ENCODE measurements around the gene MTA1. TPM values are rescaled to one million over a fixed set of nuclear protein-coding genes. Genes with fewer than 3 reads are reported as not detected.

Gene MTA1
- total RNA-seq, 1 donor from 2014 or later, result 59.8 TPM

DNA sequence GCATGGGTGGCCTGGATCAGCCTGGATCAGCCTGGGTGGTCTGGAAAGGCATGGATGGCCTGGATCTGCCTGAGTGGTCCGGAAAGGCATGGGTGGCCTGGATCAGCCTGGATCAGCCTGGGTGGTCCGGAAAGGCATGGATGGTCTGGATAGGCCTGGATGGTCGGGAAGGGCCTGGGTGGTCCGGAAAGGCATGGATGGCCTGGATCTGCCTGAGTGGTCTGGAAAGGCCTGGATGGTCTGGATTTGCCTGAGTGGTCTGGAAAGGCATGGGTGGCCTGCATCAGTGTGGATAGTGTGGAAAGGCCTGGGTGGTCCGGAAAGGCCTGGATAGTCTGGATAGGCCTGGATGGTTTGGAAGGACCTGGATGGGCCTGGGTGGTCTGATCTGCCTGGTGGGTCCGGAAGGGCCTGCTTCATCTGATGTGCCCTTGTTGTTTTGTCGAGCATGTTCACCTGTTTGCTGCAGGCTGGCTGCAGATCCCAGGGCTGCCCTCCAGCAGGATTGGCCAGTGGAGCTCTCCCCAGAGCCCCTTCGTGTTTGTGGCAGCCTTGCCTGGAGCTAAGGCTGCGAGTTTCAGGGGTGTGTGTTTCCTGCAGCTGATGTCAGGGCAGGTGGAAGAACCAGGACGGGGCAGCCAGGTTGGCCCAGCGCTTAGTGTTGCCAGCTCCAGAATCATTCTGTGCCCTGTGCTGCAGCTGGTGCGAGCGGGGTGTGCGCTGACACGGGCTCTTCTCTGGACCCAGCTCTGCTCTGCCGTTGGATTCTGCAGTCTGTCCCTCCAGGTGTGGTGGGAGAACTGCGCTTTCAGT is 40.5 kb upstream of the MTA1 start:
- H3K9me3 ChIP-seq (ENCODE audit: low read depth), result no peaks in the 10 kb centered on the region
- peaks cover 4% of the 10 kb centered on the region for H4K20me1 ChIP-seq (ENCODE audit: low read depth)
- H3K4me3 ChIP-seq, result no peak overlapping the region
- H3K9me3 Mint-ChIP-seq, result peaks cover 3% of the 10 kb centered on the region
- DNase-seq (ENCODE audit: low spot score), result no peak
- H3K36me3 Mint-ChIP-seq, result peaks cover 15% of the 10 kb centered on the region
- H3K27ac Mint-ChIP-seq, result peak overlapping the region; percentile 57
- H3K36me3 ChIP-seq, result no peaks in the 10 kb centered on the region
- H3K27me3 ChIP-seq, result no peaks in the 10 kb centered on the region
- H3K9ac ChIP-seq, result no peak overlapping the region
- peaks cover 2% of the 10 kb centered on the region for H3K4me1 Mint-ChIP-seq
- H3K27ac ChIP-seq, result no peak overlapping the region
- no peak overlapping the region for H2AFZ ChIP-seq (replicated peaks)
- H3K4me1 ChIP-seq, result no peaks in the 10 kb centered on the region
- H3K4me3 Mint-ChIP-seq, result no peak overlapping the region
- H3K27me3 Mint-ChIP-seq (ENCODE audit: insufficient read depth, low read depth), result peaks cover 4% of the 10 kb centered on the region
- no peak overlapping the region for H3K4me2 ChIP-seq
- no peaks in the 10 kb centered on the region for H3K79me2 ChIP-seq (ENCODE audit: low read depth)
- no peaks in the 10 kb centered on the region for H3F3A ChIP-seq (ENCODE audit: low read depth)
- TF ChIP-seq EZH2 (IDR thresholded peaks at IDR 0.05) (no peak), EZH2phosphoT487 (IDR thresholded peaks at IDR 0.05) (no peak)
- TF ChIP-seq, protein P1, sequence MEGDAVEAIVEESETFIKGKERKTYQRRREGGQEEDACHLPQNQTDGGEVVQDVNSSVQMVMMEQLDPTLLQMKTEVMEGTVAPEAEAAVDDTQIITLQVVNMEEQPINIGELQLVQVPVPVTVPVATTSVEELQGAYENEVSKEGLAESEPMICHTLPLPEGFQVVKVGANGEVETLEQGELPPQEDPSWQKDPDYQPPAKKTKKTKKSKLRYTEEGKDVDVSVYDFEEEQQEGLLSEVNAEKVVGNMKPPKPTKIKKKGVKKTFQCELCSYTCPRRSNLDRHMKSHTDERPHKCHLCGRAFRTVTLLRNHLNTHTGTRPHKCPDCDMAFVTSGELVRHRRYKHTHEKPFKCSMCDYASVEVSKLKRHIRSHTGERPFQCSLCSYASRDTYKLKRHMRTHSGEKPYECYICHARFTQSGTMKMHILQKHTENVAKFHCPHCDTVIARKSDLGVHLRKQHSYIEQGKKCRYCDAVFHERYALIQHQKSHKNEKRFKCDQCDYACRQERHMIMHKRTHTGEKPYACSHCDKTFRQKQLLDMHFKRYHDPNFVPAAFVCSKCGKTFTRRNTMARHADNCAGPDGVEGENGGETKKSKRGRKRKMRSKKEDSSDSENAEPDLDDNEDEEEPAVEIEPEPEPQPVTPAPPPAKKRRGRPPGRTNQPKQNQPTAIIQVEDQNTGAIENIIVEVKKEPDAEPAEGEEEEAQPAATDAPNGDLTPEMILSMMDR (IDR thresholded peaks at IDR 0.05), result no peak

DNA sequence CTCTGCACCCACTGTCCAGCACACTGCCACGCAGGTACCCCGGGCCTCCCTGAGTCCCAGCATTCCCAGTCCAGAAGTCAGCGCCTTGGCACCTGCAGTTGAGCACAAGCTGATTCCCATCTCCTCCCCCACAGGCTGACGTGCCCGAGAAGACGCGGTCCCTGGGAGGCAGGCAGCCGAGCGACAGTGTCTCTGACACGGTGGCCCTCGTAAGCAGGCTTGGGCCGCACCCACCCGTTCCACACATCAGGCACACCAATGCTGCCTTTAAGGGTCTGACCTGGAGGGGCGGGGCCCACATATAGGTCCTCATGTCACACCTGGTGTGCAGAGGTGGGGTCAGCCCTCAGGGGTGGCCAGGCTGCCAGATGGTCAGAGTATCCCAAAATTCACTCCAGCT is 39.7 kb upstream of the MTA1 start:
- no peaks in the 10 kb centered on the region for H3F3A ChIP-seq (ENCODE audit: low read depth)
- no peaks in the 10 kb centered on the region for H3K9me3 Mint-ChIP-seq
- H3K4me2 ChIP-seq, result no peak overlapping the region
- no peak overlapping the region for H3K4me3 ChIP-seq
- H3K36me3 Mint-ChIP-seq, result peaks cover 12% of the 10 kb centered on the region
- no peak for TF ChIP-seq EZH2 (IDR thresholded peaks at IDR 0.05)
- peaks cover 4% of the 10 kb centered on the region for H3K27me3 Mint-ChIP-seq (ENCODE audit: insufficient read depth, low read depth)
- H3K79me2 ChIP-seq (ENCODE audit: low read depth), result no peaks in the 10 kb centered on the region
- no peak overlapping the region for H2AFZ ChIP-seq (replicated peaks)
- no peak overlapping the region for H3K4me3 Mint-ChIP-seq
- H3K36me3 ChIP-seq, result no peaks in the 10 kb centered on the region
- no peaks in the 10 kb centered on the region for H3K4me1 ChIP-seq
- no peaks in the 10 kb centered on the region for H3K9me3 ChIP-seq (ENCODE audit: low read depth)
- H3K27me3 ChIP-seq, result no peaks in the 10 kb centered on the region
- H3K9ac ChIP-seq, result no peak overlapping the region
- H3K27ac Mint-ChIP-seq, result no peak overlapping the region
- H3K27ac ChIP-seq, result no peak overlapping the region
- no peak for DNase-seq (ENCODE audit: low spot score)
- H3K4me1 Mint-ChIP-seq, result peaks cover 2% of the 10 kb centered on the region
- H4K20me1 ChIP-seq (ENCODE audit: low read depth), result peaks cover 4% of the 10 kb centered on the region

DNA sequence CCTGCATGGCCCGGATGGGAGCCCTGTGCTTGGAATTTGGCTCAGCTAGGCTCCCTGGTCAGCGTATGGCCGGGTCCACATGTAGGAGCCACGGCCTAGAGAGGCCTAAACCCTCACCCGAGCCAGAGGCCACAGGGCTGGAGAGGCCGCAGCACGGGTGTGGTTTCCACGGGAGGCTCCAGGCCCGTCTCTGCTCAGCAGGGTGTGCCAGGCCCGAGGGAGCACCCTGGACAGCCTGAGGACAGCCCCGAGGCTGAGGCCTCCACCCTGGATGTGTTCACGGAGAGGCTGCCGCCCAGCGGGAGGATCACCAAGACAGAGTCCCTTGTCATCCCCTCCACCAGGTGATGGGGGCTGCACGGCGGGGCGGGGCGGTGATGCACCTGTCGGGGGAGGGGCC is 38.9 kb upstream of the MTA1 start:
- Histone ChIP-seq H3K36me3 (no peaks in the 10 kb centered on the region), H3K4me3 (no peak overlapping the region), H4K20me1 (ENCODE audit: low read depth) (peaks cover 4% of the 10 kb centered on the region), H3K9me3 (ENCODE audit: low read depth) (no peaks in the 10 kb centered on the region), H3F3A (ENCODE audit: low read depth) (no peaks in the 10 kb centered on the region), H3K27me3 (no peaks in the 10 kb centered on the region), H3K4me1 (no peaks in the 10 kb centered on the region), H3K4me2 (no peak overlapping the region), H3K79me2 (ENCODE audit: low read depth) (no peaks in the 10 kb centered on the region), H2AFZ (replicated peaks) (no peak overlapping the region), H3K27ac (no peak overlapping the region), H3K9ac (no peak overlapping the region)
- Mint-ChIP-seq H3K4me3 (no peak overlapping the region), H3K9me3 (no peaks in the 10 kb centered on the region), H3K4me1 (peaks cover under 1% of the 10 kb centered on the region), H3K27ac (no peak overlapping the region), H3K27me3 (ENCODE audit: insufficient read depth, low read depth) (peaks cover 4% of the 10 kb centered on the region), H3K36me3 (peaks cover 7% of the 10 kb centered on the region)
- no peak for DNase-seq (ENCODE audit: low spot score)
- TF ChIP-seq EZH2 (IDR thresholded peaks at IDR 0.05) (no peak), EZH2phosphoT487 (IDR thresholded peaks at IDR 0.05) (no peak)
- TF ChIP-seq, protein P1 (IDR thresholded peaks at IDR 0.05), result no peak

Data from neural progenitor cell (in vitro differentiated cells).